ENCODE data around the gene THSD4.

THSD4 gene

DNA sequence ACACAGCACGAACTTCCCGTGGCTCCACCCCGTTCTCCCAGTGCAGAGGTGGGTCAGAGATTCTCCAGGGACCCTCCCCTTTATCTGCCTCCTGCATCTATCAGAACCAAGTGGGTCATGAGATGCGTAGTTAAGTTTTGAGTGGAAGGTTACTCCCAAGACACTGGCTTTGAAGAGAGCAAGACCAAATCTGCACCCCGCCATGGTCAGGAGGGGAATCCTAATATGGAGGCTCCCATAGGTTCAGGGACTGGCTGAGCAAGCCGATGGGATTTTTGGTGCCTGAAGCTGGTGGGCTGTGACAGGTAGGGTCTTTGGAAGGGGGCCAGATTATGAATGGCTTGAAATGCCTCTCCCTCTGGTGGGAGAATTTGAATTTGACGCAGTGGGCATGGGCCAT is 488.1 kb downstream of the THSD4 start:
- DNase-seq = no peak

DNA sequence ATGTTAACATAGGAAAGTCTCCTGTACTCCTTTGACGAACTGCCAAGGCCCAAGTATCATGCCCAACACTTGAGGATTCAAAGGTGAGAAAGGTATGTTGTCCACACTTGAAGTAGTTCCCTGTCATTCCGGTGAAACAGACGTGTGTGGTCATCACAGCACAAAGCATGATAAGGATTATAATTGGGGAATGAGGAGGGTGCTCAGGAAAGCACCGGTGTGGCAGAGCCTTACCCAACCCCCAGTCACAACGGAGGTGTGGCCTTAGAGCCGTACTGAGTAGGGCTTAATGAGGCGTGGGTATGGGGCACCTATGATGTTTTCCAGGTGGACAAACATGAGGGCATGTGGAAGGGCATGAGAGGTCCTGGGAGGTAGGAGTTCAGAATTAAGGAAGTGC is 492.1 kb downstream of the THSD4 start:
- DNase-seq = no peak

DNA sequence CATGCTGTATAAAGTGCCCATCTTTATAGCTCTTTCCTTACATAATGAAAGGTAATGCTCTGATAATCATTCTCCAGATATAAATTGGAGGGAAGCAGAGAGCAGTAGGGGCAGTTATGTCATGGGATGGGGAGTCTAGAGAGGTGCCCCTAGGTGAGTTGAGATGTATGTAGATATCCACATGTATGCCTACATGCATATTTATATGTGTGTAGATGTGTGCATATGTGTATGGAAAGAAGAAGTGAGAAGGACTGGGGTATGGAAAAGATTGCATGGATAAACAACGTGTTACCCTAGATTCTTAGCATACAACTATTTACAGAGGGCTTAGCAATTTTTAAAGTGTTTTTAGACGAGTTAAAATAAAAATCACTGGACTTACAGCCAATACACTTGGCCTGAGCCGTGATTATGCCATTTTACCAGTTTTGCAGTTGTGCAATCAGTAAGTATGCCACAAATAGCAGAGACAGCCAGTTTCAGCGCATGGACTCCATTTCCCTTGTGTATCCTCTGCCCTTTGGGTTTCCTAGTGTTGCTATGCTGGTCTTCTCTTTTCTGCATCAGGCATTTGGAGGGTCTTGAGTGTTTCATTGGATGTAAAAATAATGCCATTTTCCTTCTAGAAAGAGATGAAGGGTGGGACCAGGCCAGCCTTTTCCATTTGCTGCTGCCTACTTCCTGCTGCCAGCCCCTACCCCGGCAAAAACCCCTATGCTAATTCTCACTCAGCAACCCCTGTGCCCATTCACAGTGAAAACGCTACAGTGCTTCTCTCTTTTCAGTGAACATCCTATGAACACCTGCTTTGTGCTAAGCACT is 495.7 kb downstream of the THSD4 start:
- DNase-seq = no peak

DNA sequence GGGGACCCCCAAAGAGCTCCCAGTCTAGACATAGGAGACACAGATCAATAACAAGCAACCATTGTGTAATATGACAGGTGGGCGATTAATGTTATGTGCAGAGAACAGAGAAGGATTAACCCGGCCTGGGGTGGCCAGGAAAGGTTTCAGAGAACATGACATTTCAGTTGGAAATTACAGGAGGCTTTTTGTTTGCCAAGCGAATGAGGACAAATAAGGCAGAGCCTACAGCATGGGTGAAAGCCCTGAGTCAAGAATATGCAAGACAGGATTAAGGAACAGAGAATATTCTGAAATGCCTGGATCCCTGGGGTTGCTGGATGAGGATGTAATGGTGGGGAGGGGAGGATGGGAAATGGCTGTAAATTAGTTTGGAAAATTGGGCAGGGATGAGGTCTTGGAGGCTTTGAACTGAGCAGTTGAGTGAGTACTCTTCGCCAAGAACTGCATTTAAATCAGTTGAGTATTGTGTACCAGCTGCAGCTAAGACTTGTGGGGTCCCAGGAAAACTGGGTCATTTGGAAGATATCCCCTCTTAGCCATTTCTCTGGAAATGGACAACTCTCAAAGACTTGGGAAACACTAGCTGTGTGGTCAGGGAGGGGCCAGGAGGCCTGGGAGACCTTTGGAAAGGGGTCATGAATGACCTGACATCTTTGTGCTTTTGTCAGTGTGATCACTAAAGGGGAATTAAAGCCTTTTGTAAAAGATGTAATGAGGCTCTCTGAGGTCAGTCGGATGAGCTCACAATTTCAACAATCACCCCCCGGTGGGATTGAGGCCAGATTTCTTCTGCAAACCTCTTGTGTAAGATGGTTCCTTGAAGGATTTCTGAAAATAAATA is 496.5 kb downstream of the THSD4 start:
- DNase-seq = peak; percentile 49

DNA sequence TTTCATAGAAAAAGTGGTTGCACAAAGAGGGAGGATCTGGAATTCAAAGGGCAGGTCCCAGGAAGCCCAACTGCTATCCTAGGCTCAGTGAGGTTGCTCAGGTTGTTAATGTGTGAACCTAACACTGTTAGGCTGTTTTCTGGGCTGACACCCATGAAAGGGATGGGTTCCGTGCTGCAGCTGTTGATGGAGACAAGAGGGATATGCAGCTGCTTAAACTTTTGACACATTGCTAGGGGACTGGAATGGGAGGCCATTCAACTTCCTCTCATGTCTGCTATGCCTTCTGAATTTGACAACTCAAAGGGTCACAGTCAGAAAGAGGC is 497.1 kb downstream of the THSD4 start:
- DNase-seq = peak; percentile 59

DNA sequence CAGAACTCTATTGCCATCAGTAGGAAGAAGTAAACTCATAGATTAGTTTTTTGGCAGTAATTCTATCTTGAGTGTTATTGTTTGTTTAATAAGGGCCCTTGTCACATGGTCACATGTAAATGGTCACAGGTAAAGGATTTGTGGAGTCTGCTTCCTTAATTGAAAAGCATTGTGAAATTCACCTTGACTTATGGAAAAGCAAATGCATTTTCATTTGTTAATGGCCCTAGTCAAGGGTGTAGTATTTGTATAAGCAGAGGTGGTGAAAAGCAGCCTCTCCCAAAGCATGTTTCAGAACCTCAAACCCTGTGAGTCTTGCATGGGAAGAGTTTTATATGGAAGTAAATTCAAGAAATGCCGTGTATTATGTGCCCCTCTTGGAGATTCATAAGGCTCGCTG is 497.6 kb downstream of the THSD4 start:
- DNase-seq = no peak

DNA sequence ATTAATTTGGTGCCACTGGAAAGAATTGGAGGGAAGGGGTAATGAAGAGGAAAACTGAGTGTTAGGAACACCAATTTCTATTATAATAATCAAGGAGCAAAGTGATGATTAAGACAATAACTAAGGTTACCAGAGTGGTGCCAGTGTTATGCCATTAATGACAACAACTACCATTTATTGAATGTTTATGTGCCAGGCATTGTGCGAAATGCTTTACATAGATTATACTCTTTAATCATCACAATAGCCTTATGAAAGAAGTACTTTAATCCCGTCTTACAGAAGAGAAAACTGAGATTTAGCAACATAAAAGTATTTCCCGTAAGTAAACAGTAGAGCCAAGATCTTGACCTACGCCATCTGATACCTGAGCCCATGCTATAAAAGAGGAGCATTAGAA is 507.8 kb downstream of the THSD4 start:
- no peak for DNase-seq

DNA sequence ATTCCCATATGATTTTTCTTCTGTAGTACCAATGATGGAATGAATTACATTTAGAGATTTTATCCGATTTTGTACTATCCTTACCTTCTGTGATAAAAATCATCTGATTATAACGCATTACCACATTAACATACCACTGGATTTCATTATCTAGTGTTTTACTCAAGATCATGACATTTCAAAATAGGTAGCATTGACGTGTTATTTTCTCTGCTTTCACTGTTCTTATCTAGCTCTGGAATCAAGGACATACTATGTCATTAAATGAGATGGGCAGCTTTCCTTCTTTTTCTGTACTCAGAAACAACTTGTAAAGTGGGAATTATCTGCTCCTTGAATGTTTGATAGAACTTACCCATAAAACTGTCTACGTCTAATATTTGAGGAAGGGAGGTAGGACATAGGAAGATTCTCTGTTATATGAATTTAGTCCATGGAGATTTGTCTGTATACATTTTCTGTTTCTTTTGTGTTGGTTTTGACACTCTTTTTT is 511.4 kb downstream of the THSD4 start:
- no peak for DNase-seq

DNA sequence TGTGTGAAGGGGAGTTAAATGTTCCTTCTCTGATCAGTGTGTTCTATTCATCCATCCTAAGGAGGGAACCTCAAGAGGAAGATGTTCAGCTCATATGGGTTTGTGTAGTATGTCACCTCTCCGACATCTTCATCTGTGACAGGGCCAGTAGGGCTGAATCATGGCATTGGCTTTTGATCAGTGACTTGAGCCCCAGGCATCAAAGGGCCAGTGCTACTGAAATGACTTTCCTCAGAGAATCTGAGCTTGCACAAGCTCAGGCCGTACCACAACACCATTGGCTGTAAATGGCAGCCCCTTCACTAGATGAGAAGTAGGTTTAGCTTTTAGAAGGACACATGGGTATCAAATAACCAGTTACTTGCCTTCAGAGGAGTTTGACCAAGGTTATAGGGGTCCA is 511.9 kb downstream of the THSD4 start:
- DNase-seq = no peak

DNA sequence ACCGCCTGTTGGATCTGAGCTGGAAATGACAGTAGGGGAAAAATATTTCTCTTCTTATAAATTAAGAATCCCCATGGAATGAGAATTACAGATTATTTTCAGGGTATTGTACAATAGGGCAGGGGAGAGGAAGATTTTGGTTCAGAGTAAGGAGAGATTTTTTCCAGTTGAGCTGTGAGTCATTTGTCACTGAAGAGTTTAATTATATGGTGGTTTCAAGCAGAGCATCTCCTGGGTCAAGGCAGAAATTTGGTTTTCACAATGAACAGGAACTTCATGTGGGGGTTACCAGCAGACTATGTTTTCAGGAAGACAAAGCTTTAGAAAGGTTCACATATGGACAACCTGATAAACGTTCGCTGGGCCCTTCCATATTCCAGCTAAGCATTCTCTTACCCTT is 512.3 kb downstream of the THSD4 start:
- no peak for DNase-seq

DNA sequence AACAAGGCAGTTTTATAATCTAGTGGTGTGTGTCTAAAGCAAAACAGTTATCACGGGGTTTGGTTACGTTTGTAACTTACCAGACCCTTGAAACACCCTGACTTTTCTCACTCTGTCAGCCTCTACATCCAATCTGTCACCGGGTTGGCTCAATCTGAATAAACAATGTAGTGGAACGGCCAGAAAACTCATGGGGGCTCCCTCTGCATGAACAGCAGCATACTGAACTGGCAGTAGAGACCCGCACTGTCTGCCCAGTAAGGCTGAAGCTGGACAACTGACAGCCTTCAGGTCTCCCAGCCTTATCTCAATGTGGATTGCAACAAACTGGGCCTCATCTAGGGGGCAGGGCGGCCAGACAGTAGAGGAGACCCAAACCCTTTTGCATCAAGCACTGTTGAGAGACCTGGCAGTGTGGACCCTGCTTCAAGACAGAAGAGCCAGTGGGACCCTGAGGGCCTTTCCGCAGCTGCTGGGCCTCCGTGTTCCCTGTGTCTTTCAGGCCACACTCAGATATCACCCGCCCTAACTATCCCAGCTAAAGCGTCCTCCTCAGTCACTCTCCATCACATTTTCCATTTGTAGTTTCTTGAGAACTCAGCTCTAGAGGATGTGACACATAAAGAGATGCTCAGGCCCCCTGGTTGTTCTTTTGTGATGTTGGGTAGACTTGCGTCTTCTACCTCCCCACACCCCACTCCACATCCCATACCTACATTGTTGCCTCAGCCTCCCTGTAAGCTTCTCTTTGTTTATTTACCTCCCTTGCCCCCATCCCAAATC is 513.9 kb downstream of the THSD4 start:
- DNase-seq = no peak

DNA sequence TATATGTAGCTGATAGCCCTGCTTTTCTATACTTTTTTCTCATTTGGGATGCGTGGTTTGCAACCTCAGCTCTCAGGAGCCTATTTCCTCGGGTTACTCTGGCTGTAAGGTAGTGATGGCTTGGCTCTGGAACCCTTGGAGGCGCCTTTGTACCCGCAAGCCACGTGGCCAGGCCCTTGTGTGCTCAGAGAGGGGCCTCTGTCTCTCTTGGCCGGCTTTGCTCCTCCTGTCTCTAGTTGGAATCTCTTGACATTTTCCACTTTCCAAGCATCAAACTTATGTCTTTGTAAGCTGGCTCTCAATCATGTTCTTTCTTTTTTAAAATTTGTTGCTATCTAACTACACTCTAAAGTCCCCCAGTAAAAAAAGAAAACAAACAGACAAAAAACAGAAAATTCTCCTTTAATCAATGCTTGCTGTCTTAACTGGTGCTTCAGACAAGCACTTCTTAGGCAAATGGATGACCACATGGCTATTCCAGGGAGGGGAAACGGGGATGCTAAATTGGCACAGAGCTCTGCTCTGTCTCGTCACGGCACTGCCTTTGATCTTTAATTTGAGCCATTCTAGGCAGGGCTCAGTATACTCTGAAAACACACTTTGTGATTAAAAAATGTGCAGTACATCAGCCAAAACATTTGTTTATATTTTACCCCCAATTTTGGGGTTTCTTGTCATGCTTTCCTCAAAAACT is 514.7 kb downstream of the THSD4 start:
- peak; percentile 48 for DNase-seq

DNA sequence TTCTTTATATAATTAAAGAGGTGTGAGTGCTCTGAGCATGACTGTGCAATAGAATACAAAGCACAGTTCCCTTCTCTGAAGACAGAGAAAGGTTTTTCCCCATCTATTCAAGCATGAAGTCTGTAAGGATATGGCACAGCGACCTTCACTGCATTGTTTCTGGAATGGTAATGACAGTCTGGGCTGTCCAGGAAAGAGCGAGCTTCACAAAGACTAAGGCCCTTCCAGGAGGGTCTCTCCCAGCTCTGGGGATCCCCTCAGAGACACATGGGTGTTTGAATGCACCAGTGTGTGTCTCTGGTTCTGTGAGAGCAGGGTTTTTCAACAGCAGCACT is 515.2 kb downstream of the THSD4 start:
- no peak for DNase-seq

DNA sequence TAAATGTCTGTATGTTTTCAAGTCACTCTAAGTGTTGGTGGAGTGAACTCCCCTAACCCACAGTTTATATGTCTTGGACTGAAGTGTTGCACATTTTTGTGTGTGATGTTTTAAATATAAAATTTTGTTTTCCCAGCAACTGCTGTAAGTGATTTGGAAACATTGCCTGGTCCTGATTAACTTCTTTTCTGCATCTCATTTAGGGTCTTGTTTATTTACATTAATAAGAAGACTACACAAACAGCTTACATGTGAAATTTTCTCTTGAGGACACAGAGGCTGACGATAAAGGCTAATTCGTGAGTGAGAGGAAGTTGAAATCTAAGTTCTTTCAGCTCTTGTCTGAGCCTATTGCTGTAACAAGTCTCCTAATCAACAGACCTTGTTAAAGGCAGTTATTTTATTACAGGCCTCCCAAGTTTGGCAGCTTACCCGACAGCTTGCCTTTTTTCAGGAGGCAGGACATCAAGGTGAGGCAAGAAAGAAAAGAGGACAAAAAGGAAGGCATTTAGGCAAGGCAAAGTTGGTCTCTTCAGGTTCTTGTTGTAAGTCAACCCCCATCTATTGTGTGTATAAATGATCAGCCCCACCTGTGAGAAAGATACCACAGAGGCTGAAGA is 517.4 kb downstream of the THSD4 start:
- DNase-seq = no peak

DNA sequence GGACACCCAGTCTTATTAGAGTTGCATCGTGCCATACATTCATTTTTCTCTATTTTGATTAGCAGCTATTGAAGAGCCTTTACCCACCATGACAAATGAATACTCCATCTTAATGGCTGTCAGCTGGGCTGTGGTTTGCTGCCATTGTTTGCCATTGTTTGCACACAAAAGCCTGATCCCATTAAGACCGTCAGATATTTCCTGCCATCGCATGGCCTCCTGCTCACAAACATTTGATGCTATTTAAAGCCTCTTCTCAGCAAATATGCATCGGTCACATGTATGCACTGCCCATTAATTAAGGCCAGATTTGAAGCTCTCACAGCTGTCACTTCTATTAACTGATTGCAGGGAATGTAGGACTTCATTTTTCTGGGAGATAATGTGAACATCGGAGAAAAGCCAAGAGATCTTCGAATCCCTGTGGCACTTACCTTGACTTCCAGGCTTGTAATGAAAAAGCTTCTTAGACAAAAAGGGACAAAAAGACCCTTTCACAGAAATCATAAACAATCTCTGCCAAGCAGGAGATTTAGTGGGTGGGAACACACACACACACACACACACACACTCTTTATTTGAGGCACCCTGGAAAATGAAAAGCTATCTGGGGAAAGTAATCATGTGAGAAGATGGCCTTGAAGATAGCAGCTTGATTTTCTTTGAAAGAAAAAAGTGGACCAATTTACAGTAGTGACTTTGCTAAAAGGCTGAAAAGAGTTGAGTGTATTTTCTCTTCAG is 519.7 kb downstream of the THSD4 start:
- no peak for DNase-seq

DNA sequence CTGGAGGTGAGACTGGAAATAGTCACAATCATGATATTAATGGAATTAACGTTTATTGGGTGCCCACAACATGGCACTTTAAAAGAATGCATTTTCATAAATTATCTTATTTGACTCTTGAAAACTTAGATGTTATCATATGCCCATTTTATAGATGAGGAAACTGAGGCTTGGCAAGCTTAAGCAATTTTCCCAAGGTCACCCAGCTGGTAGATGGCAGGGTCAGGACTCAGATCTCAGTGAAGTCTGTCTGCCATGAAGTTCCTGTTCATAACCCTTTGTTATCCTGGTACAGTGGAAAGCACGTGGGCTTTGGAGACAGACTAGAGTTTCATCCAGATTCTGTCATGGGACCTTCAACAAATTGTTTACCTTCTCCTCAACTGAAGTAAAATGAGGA is 520.5 kb downstream of the THSD4 start:
- DNase-seq = no peak

DNA sequence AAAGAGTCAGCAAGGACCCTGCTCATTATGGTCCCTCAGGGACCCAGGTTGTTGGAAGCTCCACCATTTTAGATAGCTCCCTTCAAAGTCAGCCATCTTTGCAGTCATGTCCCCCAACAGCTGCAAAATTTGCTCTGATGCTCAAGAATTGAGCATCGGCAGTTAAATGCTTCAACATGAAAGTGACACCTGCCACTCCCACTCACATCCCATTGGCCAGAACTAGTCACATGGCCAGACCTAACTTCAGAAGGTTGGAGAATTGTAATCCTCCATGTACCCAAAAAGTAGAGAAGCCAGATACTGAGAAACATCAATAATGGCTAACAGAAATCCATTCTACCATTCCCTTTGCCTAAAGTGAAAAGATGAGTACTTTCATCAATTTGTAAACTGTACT is 523.6 kb downstream of the THSD4 start:
- no peak for DNase-seq

DNA sequence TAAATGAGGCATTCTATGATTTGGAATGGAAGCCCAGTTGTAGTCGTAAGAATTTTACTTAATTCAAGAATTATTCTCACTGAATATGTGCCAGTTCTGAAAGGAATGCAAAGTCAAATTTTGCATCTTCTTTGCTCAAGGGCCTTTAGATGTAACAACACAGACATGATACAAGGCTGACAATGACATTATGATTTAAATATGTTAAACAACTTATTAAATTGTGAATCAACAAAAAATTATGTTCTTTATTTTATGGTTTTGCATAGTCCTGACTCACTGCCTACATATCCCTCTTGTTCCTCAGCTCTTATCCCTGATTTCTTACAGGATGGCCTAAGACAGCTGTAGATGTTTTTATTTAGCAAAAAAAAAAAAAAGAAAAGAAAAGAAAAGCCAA is 524.2 kb downstream of the THSD4 start:
- no peak for DNase-seq

DNA sequence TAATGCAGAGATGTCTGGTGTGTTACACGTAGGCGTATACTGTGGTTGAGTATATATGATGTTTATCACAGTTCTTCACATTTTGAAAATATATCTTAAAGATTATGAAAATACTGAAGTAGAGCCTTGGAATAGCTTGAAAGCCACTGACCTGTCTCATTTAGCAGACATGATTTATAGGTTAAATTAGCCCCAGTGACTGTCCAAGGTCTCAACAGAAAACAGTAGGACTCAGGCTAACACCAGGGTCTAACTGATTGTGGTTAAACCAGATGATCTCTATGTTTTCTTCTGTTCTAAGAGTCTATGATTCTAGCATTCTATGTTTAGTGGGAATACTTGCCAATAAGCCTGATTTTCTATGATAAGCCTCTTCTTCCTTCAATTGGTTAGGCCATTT is 528.6 kb downstream of the THSD4 start:
- DNase-seq = no peak

DNA sequence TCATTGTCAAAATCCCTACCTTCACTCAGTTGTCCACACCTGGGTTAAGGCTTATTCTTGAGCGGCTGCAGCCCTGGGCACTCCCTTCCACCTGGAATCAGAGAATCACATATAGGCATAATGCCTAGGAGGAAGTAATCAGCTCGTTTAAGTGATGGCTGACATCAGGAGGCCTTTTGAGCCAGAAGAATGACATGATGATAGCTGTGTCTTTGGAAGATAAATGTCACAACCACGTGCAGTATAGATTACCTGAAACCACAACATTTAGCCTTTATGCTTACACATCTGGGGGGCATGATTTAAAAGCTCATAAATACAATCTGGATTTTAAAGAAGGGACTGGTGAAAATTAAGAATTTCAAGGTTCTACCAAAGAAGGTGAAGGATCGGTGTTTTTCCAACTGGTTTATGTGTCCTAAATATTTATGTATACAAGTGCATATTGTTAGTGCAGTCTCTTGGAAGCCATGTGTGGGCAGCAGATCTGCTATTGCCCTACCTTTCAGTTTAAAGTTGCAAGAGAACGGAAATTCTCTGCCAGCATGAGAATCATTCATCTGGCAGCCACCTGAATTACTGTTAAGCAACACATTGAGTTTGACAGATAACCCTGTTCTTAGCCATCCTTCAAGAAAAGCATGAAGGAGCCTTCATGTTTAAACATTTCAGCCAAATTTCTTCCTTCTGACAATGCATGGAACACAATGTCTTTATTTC is 531.7 kb downstream of the THSD4 start:
- no peak for DNase-seq

DNA sequence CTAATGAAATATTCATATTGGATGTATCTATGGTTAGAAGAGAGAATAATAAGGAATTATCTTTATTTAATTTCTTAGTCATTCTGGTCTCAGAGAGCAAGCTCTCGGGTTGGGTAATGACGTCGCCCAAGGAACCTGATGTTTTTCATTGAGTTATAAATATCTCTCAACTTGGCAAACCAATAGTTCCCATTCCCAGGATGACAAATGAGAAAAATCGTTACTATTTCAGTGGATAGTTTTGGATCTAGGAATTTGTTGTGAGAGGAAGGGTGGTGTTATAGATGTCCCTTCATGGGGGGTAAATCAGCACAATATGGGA is 532.2 kb downstream of the THSD4 start:
- no peak for DNase-seq

All from left hindlimb (tissue), 1 donor.